GM04504 (cell line): Measurements from ENCODE around the gene AGGF1.
"Not testable (repeated sequence)": the region's sequence is repeated elsewhere in the genome, so short reads cannot be mapped to it uniquely, and the experiment has no call there.

ENCODE experiments used
- DNase-seq: peaks from one replicate; pipeline ENCODE4 v3.0.0-alpha.2; 2012; ENCODE audit warnings: low read depth

Gene AGGF1

GRCh38 chr5:77087484-77088261, 57.5 kb downstream of the AGGF1 start:
- DNase-seq: no peak

- no peak for DNase-seq
Observed at GRCh38 chr5:77095189-77095588, 65.0 kb downstream of the AGGF1 start.

GRCh38 chr5:77101298-77101697, 71.1 kb downstream of the AGGF1 start:
- DNase-seq: peak; percentile 14

GRCh38 chr5:77102549-77102948, 72.3 kb downstream of the AGGF1 start:
- no peak for DNase-seq

- DNase-seq: no peak
Observed at GRCh38 chr5:77103457-77103856, 73.3 kb downstream of the AGGF1 start.

GRCh38 chr5:77104813-77105212, 74.6 kb downstream of the AGGF1 start:
- no peak for DNase-seq

- DNase-seq: not testable (repeated sequence)
Observed at GRCh38 chr5:77107035-77107434, 76.8 kb downstream of the AGGF1 start.
